Measurements from ENCODE around the gene OPCML. TPM values are rescaled to one million over a fixed set of nuclear protein-coding genes. Genes with fewer than 3 reads are reported as not detected.

The OPCML gene
- total RNA-seq, 1 donor from 2014 or later: 4.6 TPM

GRCh38 chr11:132639403-132639802, 892.9 kb downstream of the OPCML start:
- H3K4me1 Mint-ChIP-seq (ENCODE audit: unreplicated experiment): peaks cover 20% of the 10 kb centered on the region
- peaks cover 5% of the 10 kb centered on the region for H3K9me3 Mint-ChIP-seq
- no peaks in the 10 kb centered on the region for H3K36me3 Mint-ChIP-seq
- no peak for TF ChIP-seq CTCF (conservative IDR thresholded peaks at IDR 0.05)
- H3K27me3 Mint-ChIP-seq: peaks cover 13% of the 10 kb centered on the region
- no peak overlapping the region for H3K4me3 Mint-ChIP-seq
- DNase-seq (ENCODE audit: extremely low spot score, unreplicated experiment): no peak
- H3K27ac Mint-ChIP-seq: no peak overlapping the region

- H3K36me3 Mint-ChIP-seq: no peaks in the 10 kb centered on the region
- DNase-seq (ENCODE audit: extremely low spot score, unreplicated experiment): no peak
- peaks cover 27% of the 10 kb centered on the region for H3K4me1 Mint-ChIP-seq (ENCODE audit: unreplicated experiment)
- H3K4me3 Mint-ChIP-seq: no peak overlapping the region
- TF ChIP-seq CTCF (conservative IDR thresholded peaks at IDR 0.05): no peak
- H3K27ac Mint-ChIP-seq: no peak overlapping the region
- H3K9me3 Mint-ChIP-seq: peaks cover 6% of the 10 kb centered on the region
- peaks cover 9% of the 10 kb centered on the region for H3K27me3 Mint-ChIP-seq
Measured at GRCh38 chr11:132638423-132638822, 893.9 kb downstream of the OPCML start.

GRCh38 chr11:132636523-132636922, 895.8 kb downstream of the OPCML start:
- Mint-ChIP-seq H3K4me3 (no peak overlapping the region), H3K4me1 (ENCODE audit: unreplicated experiment) (peaks cover 29% of the 10 kb centered on the region), H3K27me3 (peaks cover 13% of the 10 kb centered on the region), H3K27ac (no peak overlapping the region), H3K36me3 (peaks cover 4% of the 10 kb centered on the region), H3K9me3 (peaks cover 6% of the 10 kb centered on the region)
- no peak for TF ChIP-seq CTCF (conservative IDR thresholded peaks at IDR 0.05)
- no peak for DNase-seq (ENCODE audit: extremely low spot score, unreplicated experiment)

- Mint-ChIP-seq H3K27ac (peak overlapping the region; percentile 85), H3K4me1 (ENCODE audit: unreplicated experiment) (peaks cover 29% of the 10 kb centered on the region), H3K27me3 (peaks cover 9% of the 10 kb centered on the region), H3K4me3 (peak overlapping the region; percentile 39), H3K9me3 (peaks cover 6% of the 10 kb centered on the region), H3K36me3 (peaks cover 4% of the 10 kb centered on the region)
- no peak for DNase-seq (ENCODE audit: extremely low spot score, unreplicated experiment)
- TF ChIP-seq CTCF (conservative IDR thresholded peaks at IDR 0.05): no peak
Measured at GRCh38 chr11:132632641-132633124, 899.6 kb downstream of the OPCML start.

GRCh38 chr11:132631989-132632388, 900.3 kb downstream of the OPCML start:
- Mint-ChIP-seq H3K4me3 (no peak overlapping the region), H3K36me3 (peaks cover 4% of the 10 kb centered on the region), H3K27ac (no peak overlapping the region), H3K4me1 (ENCODE audit: unreplicated experiment) (peaks cover 29% of the 10 kb centered on the region), H3K27me3 (peaks cover 9% of the 10 kb centered on the region), H3K9me3 (peaks cover 6% of the 10 kb centered on the region)
- TF ChIP-seq CTCF (conservative IDR thresholded peaks at IDR 0.05): no peak
- no peak for DNase-seq (ENCODE audit: extremely low spot score, unreplicated experiment)

GRCh38 chr11:132627981-132628380, 904.3 kb downstream of the OPCML start:
- Mint-ChIP-seq H3K9me3 (peaks cover 4% of the 10 kb centered on the region), H3K27ac (no peak overlapping the region), H3K4me3 (no peak overlapping the region), H3K36me3 (peaks cover 4% of the 10 kb centered on the region), H3K4me1 (ENCODE audit: unreplicated experiment) (peaks cover 12% of the 10 kb centered on the region), H3K27me3 (peaks cover 12% of the 10 kb centered on the region)
- TF ChIP-seq CTCF (conservative IDR thresholded peaks at IDR 0.05): no peak
- no peak for DNase-seq (ENCODE audit: extremely low spot score, unreplicated experiment)

All from type B pancreatic cell (in vitro differentiated cells).